PC-9 (cell line): ENCODE data around the gene LRMDA. TPM values are rescaled to one million over a fixed set of nuclear protein-coding genes. Genes with fewer than 3 reads are reported as not detected.

Experiments used
- BruUV-seq: library from RNA; stranded (reverse); fragments of 400-500 nt; replicated peaks from 2 replicates; lab custom pipeline; 2021; lab: Mats Ljungman, UMichigan
- CTCF ChIA-PET: fragments of 300-600 bp; sonication (Branson Sonifier 250); formaldehyde crosslinking; loops from one replicate; lab custom pipeline; 2022; ENCODE audit warnings: antibody characterized with exemption; lab: Charles Lee
- POLR2A ChIA-PET: fragments of 300-600 bp; sonication (Branson Sonifier 250); formaldehyde crosslinking; loops from one replicate; lab custom pipeline; 2022; ENCODE audit warnings: antibody characterized with exemption; ENCODE audit not compliant: unreplicated experiment; lab: Charles Lee
- DNase-seq, 2 experiments: peaks; one replicate each; pipeline versions ENCODE4 v3.0.0 to v3.0.0-alpha.2; 2015 to 2022; ENCODE audit warnings: mixed read lengths in 1 of 2
- H2AFZ ChIP-seq: fragments of 200-600 bp; sonication (generic); 2 replicates; pipeline ENCODE4 v1.8.1; 2017; ENCODE audit warnings: antibody characterized with exemption
- H3F3A ChIP-seq: fragments of 200-600 bp; sonication (generic); 2 replicates; pipeline ENCODE4 v1.8.1; 2017; ENCODE audit warnings: antibody characterized with exemption, mild to moderate bottlenecking, low read depth; ENCODE audit not compliant: insufficient read depth
- H3K27ac ChIP-seq: fragments of 200-600 bp; sonication (generic); 2 replicates; pipeline ENCODE4 v1.6.1; 2016; ENCODE audit warnings: mixed run types
- H3K27me3 ChIP-seq: fragments of 200-600 bp; sonication (generic); 2 replicates; pipeline ENCODE4 v1.6.1; 2016; ENCODE audit warnings: low read depth, mixed run types; ENCODE audit not compliant: insufficient read depth
- H3K36me3 ChIP-seq: fragments of 200-600 bp; sonication (generic); 2 replicates; pipeline ENCODE4 v1.6.1; 2016; ENCODE audit warnings: low read depth, mixed run types
- H3K4me1 ChIP-seq: fragments of 200-600 bp; sonication (generic); replicated peaks from 2 replicates; pipeline ENCODE4 v1.6.1; 2016; ENCODE audit warnings: mixed run types; ENCODE audit not compliant: insufficient read depth
- H3K4me2 ChIP-seq: fragments of 200-600 bp; sonication (generic); 2 replicates; pipeline ENCODE4 v1.6.1; 2017; ENCODE audit warnings: mixed run types
- H3K4me3 ChIP-seq: fragments of 200-600 bp; sonication (generic); 2 replicates; pipeline ENCODE4 v1.6.1; 2016; ENCODE audit warnings: mixed run types
- H3K79me2 ChIP-seq: fragments of 200-600 bp; sonication (generic); 2 replicates; pipeline ENCODE4 v1.6.1; 2017; ENCODE audit warnings: low read depth, mixed run types
- H3K9me2 ChIP-seq: fragments of 200-600 bp; sonication (generic); 2 replicates; pipeline ENCODE4 v1.8.1; 2017; ENCODE audit warnings: mild to moderate bottlenecking; ENCODE audit not compliant: insufficient read depth
- H3K9me3 ChIP-seq: fragments of 200-600 bp; sonication (generic); 2 replicates; pipeline ENCODE4 v1.8.1; 2016; ENCODE audit warnings: low read depth; ENCODE audit not compliant: insufficient read depth
- H4K20me1 ChIP-seq: fragments of 200-600 bp; sonication (generic); 2 replicates; pipeline ENCODE4 v1.8.1; 2017; ENCODE audit not compliant: insufficient read depth
- EZH2 ChIP-seq: fragments of 200-600 bp; sonication (generic); IDR thresholded peaks from 2 replicates; pipeline ENCODE4 v1.8.0; 2017; ENCODE audit warnings: antibody characterized with exemption, low read depth
- intact Hi-C: fragments of 100-400 bp; cut with micrococcal nuclease; formaldehyde crosslinking; loops from one replicate; pipeline ENCODE4 v1.10.0; 2022; ENCODE audit not compliant: unreplicated experiment
- total RNA-seq: library from RNA; stranded (reverse); gene quantifications from 2 replicates; pipeline ENCODE4 v1.2.3, GENCODE V29; 2021
- TF ChIP-seq, protein P1 (sequence below): fragments of 200-600 bp; sonication (generic); conservative IDR thresholded peaks from 2 replicates; pipeline ENCODE4 v1.6.1; 2017; ENCODE audit warnings: mixed run types, antibody characterized with exemption, mild to moderate bottlenecking, moderate library complexity

Gene LRMDA
- total RNA-seq, 1 experiment from 2014 or later = not detected

DNA sequence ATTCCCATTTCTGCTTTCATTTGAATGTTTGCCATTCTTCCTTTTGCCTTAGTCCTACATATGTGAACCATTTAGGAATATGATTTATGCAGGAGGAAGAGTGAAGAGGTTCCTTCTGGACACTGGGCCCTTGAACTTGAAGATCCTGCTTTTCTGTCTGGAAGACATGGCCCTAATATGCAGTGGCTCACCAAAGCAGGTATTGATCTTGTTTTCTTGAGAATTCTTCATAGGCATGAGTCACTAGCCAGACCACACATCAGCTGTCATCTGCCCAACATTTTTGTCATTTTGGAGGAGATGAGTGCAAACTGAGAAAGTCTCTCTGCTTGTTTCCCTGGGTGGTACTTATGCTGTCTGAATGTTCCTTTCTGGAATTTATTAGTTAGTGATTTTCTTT is 382.6 kb downstream of the LRMDA start:
- H3K79me2 ChIP-seq = no peaks in the 10 kb centered on the region
- no peaks in the 10 kb centered on the region for H3K27me3 ChIP-seq
- H3K4me2 ChIP-seq = no peak overlapping the region
- H3K9me2 ChIP-seq = no peaks in the 10 kb centered on the region
- no peak overlapping the region for H3K27ac ChIP-seq
- intact Hi-C loops = no loop called here
- no peaks in the 10 kb centered on the region for H3F3A ChIP-seq
- no peak for TF ChIP-seq EZH2
- TF ChIP-seq, protein P1, sequence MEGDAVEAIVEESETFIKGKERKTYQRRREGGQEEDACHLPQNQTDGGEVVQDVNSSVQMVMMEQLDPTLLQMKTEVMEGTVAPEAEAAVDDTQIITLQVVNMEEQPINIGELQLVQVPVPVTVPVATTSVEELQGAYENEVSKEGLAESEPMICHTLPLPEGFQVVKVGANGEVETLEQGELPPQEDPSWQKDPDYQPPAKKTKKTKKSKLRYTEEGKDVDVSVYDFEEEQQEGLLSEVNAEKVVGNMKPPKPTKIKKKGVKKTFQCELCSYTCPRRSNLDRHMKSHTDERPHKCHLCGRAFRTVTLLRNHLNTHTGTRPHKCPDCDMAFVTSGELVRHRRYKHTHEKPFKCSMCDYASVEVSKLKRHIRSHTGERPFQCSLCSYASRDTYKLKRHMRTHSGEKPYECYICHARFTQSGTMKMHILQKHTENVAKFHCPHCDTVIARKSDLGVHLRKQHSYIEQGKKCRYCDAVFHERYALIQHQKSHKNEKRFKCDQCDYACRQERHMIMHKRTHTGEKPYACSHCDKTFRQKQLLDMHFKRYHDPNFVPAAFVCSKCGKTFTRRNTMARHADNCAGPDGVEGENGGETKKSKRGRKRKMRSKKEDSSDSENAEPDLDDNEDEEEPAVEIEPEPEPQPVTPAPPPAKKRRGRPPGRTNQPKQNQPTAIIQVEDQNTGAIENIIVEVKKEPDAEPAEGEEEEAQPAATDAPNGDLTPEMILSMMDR = no peak
- ChIA-PET POLR2A (no interaction called here), CTCF (no interaction called here)
- H3K4me1 ChIP-seq = no peaks in the 10 kb centered on the region
- H3K4me3 ChIP-seq = no peak overlapping the region
- no TSS peak for BruUV-seq
- no peak overlapping the region for H2AFZ ChIP-seq
- no peaks in the 10 kb centered on the region for H4K20me1 ChIP-seq
- H3K9me3 ChIP-seq = no peaks in the 10 kb centered on the region
- H3K36me3 ChIP-seq = no peaks in the 10 kb centered on the region
- no peak for DNase-seq

DNA sequence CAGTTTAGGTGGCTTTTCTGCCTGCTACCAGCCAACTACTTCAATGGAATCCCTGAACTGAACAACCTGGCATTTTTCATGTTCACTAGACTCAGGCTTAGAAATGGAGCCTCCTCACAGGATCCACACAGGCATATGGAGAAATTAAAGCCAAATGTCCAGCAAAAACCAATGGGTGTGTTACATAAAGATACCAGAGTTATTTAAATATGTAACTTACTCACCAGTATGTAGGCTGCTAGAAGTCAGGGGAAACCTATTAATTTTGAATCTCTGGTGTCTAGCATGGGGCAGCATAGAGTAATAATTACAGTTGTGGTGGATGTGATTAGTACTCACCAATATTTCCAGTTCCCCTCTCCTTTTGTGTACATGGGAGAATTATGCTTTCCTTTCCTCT is 383.6 kb downstream of the LRMDA start:
- ChIA-PET POLR2A (no interaction called here), CTCF (no interaction called here)
- Histone ChIP-seq H3K9me2 (no peaks in the 10 kb centered on the region), H3K9me3 (no peaks in the 10 kb centered on the region), H3K4me3 (no peak overlapping the region), H3F3A (no peaks in the 10 kb centered on the region), H4K20me1 (no peaks in the 10 kb centered on the region), H3K4me1 (peaks cover 3% of the 10 kb centered on the region), H3K27ac (no peak overlapping the region), H3K36me3 (no peaks in the 10 kb centered on the region), H3K4me2 (no peak overlapping the region), H3K79me2 (no peaks in the 10 kb centered on the region), H3K27me3 (no peaks in the 10 kb centered on the region), H2AFZ (no peak overlapping the region)
- no peak for DNase-seq
- BruUV-seq = no TSS peak
- TF ChIP-seq, protein P1 = no peak
- no peak for TF ChIP-seq EZH2
- intact Hi-C loops = no loop called here

DNA sequence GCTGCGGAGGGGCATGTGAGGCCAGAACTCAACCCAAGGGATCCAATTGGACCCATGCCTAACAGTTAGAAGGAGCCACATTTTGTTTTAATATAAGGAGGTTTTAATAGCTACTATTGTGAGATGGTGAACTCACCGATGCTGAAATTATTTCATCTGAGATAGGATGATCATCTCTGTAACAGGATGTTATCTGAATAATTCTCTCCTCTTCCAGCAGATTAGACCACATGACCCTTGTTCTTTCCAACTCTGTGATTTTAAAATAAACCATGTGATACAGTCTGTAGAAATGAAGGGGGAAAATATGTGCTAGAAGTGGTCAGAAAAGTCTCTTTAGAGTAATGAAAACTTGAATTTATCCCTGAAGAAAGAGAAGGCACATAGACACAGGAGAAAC is 385.8 kb downstream of the LRMDA start:
- no peaks in the 10 kb centered on the region for H3K36me3 ChIP-seq
- H3K4me3 ChIP-seq = no peak overlapping the region
- TF ChIP-seq, protein P1 = no peak
- TF ChIP-seq EZH2 = no peak
- no peaks in the 10 kb centered on the region for H3K9me3 ChIP-seq
- H3F3A ChIP-seq = no peaks in the 10 kb centered on the region
- H3K27me3 ChIP-seq = no peaks in the 10 kb centered on the region
- H3K4me2 ChIP-seq = no peak overlapping the region
- intact Hi-C loops = no loop called here
- POLR2A ChIA-PET = no interaction called here
- no TSS peak for BruUV-seq
- H3K4me1 ChIP-seq = peaks cover 12% of the 10 kb centered on the region
- H3K9me2 ChIP-seq = no peaks in the 10 kb centered on the region
- no peaks in the 10 kb centered on the region for H4K20me1 ChIP-seq
- H3K27ac ChIP-seq = no peak overlapping the region
- no peak overlapping the region for H2AFZ ChIP-seq
- no peaks in the 10 kb centered on the region for H3K79me2 ChIP-seq
- no peak for DNase-seq
- CTCF ChIA-PET = no interaction called here
